Cardiac fibroblast (primary cell): Measurements from ENCODE around the gene FOXO6.
A peak's percentile ranks its signal among the peaks of the same experiment; 100 is the strongest.

Experiments
- DNase-seq, 2 donors: peaks; one replicate each; pipeline versions ENCODE4 v3.0.0 to v3.0.0-alpha.2; 2010; ENCODE audit warnings: low read depth in 2 of 2
- H3K4me3 ChIP-seq, 2 donors: replicated peaks in 1 of 2; 1 replicate in 1 of 2; 2 replicates in 1 of 2; pipeline ENCODE4 v1.5.1; 2011; ENCODE audit warnings: low read depth in 2 of 2, low read length in 2 of 2, mild to moderate bottlenecking in 2 of 2, moderate library complexity in 1 of 2
- TF ChIP-seq, protein P1 (sequence below): IDR thresholded peaks from one replicate; pipeline ENCODE4 v1.5.1; 2011; ENCODE audit warnings: low read depth, mild to moderate bottlenecking, low read length, inconsistent platforms

The FOXO6 gene

GRCh38 chr1:41358131-41359021 lies 2.9 kb upstream of the FOXO6 start:
- TF ChIP-seq, protein P1, sequence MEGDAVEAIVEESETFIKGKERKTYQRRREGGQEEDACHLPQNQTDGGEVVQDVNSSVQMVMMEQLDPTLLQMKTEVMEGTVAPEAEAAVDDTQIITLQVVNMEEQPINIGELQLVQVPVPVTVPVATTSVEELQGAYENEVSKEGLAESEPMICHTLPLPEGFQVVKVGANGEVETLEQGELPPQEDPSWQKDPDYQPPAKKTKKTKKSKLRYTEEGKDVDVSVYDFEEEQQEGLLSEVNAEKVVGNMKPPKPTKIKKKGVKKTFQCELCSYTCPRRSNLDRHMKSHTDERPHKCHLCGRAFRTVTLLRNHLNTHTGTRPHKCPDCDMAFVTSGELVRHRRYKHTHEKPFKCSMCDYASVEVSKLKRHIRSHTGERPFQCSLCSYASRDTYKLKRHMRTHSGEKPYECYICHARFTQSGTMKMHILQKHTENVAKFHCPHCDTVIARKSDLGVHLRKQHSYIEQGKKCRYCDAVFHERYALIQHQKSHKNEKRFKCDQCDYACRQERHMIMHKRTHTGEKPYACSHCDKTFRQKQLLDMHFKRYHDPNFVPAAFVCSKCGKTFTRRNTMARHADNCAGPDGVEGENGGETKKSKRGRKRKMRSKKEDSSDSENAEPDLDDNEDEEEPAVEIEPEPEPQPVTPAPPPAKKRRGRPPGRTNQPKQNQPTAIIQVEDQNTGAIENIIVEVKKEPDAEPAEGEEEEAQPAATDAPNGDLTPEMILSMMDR: no peak
- DNase-seq: no peak
- H3K4me3 ChIP-seq: no peak overlapping the region

- TF ChIP-seq, protein P1: no peak
- DNase-seq: peak; percentile 29 to 78
- H3K4me3 ChIP-seq: no peak overlapping the region
Observed at GRCh38 chr1:41359211-41360073, 1.8 kb upstream of the FOXO6 start.

- TF ChIP-seq, protein P1: no peak
- no peak for DNase-seq
- no peak overlapping the region for H3K4me3 ChIP-seq
Observed at GRCh38 chr1:41360074-41360785, 1.0 kb upstream of the FOXO6 start.

DNA sequence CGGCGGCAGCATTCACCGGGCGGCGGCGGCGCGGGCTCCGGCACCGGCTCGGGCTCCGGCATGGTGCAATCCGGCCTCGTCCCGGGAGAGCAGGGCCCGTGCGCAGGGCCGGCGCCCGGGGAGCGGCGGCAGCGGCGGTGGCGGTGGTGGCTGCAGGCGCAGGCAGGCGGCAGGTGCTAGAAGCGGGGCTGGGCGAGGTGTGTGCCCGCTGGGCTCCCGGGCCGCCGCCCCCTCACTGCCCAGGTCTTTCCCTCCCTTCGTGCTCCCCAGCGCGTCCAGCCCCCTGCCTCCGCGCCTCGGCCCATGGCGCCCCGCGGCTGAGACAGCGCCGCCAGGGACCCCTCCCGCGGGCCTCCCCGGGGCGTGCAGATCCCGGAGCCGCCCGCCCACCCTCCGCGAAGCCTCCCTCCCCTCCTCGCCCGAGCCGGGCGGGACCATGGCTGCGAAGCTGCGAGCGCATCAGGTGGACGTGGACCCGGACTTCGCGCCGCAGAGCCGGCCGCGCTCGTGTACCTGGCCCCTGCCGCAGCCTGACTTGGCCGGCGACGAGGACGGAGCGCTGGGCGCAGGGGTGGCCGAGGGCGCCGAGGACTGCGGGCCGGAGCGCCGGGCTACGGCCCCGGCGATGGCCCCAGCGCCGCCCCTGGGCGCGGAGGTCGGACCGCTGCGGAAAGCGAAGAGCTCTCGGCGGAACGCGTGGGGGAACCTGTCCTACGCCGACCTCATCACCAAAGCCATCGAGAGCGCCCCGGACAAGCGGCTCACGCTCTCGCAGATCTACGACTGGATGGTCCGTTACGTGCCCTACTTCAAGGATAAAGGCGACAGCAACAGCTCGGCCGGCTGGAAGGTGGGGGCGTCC lies 492 bp downstream of the FOXO6 start:
- peak overlapping the region; percentile 29 to 51 for H3K4me3 ChIP-seq
- TF ChIP-seq, protein P1: no peak
- DNase-seq: no peak

- DNase-seq: no peak
- TF ChIP-seq, protein P1: no peak
- H3K4me3 ChIP-seq: peak overlapping the region in 1 of 2 donors; percentile 29
Observed at GRCh38 chr1:41362357-41362721, 1.1 kb downstream of the FOXO6 start.
